Cardiac muscle cell (in vitro differentiated cells and primary cell): ENCODE measurements around the gene GORAB. TPM values are rescaled to one million over a fixed set of nuclear protein-coding genes. Genes with fewer than 3 reads are reported as not detected.

Source experiments
- DNase-seq, 2 donors: peaks; one replicate each; pipeline versions ENCODE4 v3.0.0 to v3.0.0-alpha.2; 2010 to 2017; ENCODE audit warnings: low read depth in 1 of 2, low spot score in 1 of 2
- H3K27ac ChIP-seq: fragments of 200-600 bp; sonication (generic); 2 replicates; pipeline ENCODE4 v1.5.1; 2016
- H3K27me3 ChIP-seq: fragments of 200-600 bp; sonication (generic); 2 replicates; pipeline ENCODE4 v1.6.0; 2016; ENCODE audit warnings: control low read depth
- H3K36me3 ChIP-seq: fragments of 200-600 bp; sonication (generic); 2 replicates; pipeline ENCODE4 v1.5.1; 2016; ENCODE audit warnings: control low read depth
- H3K4me1 ChIP-seq: fragments of 200-600 bp; sonication (generic); 2 replicates; pipeline ENCODE4 v1.8.1; 2017; ENCODE audit warnings: low read depth, mild to moderate bottlenecking, mixed run types
- H3K4me3 ChIP-seq: fragments of 200-600 bp; sonication (generic); 2 replicates; pipeline ENCODE4 v1.5.1; 2016; ENCODE audit warnings: mild to moderate bottlenecking
- H3K9me3 ChIP-seq: fragments of 200-600 bp; sonication (generic); 2 replicates; pipeline ENCODE4 v1.5.1; 2017; ENCODE audit warnings: low read depth, mild to moderate bottlenecking, control low read depth
- polyA plus RNA-seq: library from polyadenylated mRNA; unstranded; fragments of >200 nt; fragmentation: Nextera tagmentation; extraction: Ambion mirVana; gene quantifications from 2 replicates; pipeline ENCODE4 v1.2.1, GENCODE V29; 2016
- total RNA-seq: library from RNA; depleted of rRNA; stranded (reverse); fragments of >200 nt; gene quantifications from 2 replicates; pipeline ENCODE4 v1.2.3, GENCODE V29; 2016
- TF ChIP-seq, protein P1 (sequence below): IDR thresholded peaks from 2 replicates; pipeline ENCODE4 v1.5.1; 2012; ENCODE audit warnings: low read depth, mild to moderate bottlenecking, low read length

GORAB gene
- total and polyA plus RNA-seq, 2 experiments from 2014 or later: 8.5 to 10.1 TPM

DNA sequence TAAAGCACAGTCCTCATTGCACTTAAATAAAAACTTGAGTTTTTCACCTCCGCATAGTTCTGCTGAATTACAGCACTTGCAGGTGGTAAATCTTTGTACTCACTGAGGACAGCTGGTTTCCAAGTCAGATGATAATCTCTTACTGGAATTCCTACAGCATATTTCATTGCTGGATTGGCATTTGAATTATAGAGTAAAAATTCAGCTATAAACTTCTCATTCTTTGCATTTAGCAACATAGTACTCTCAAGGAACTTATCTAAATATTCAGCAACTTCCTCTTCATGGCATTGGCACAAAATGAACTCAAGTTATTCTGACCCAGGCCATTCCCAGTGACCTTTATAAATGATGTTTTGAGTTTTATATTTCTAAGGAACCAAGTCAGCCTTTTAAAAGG, 23.4 kb downstream of the GORAB start:
- no peaks in the 10 kb centered on the region for H3K27me3 ChIP-seq
- H3K36me3 ChIP-seq: peaks cover 13% of the 10 kb centered on the region
- peak in 1 of 2 donors; percentile 18 for DNase-seq
- TF ChIP-seq, protein P1, sequence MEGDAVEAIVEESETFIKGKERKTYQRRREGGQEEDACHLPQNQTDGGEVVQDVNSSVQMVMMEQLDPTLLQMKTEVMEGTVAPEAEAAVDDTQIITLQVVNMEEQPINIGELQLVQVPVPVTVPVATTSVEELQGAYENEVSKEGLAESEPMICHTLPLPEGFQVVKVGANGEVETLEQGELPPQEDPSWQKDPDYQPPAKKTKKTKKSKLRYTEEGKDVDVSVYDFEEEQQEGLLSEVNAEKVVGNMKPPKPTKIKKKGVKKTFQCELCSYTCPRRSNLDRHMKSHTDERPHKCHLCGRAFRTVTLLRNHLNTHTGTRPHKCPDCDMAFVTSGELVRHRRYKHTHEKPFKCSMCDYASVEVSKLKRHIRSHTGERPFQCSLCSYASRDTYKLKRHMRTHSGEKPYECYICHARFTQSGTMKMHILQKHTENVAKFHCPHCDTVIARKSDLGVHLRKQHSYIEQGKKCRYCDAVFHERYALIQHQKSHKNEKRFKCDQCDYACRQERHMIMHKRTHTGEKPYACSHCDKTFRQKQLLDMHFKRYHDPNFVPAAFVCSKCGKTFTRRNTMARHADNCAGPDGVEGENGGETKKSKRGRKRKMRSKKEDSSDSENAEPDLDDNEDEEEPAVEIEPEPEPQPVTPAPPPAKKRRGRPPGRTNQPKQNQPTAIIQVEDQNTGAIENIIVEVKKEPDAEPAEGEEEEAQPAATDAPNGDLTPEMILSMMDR: no peak
- no peaks in the 10 kb centered on the region for H3K4me1 ChIP-seq
- H3K9me3 ChIP-seq: no peaks in the 10 kb centered on the region
- H3K27ac ChIP-seq: no peak overlapping the region
- no peak overlapping the region for H3K4me3 ChIP-seq

DNA sequence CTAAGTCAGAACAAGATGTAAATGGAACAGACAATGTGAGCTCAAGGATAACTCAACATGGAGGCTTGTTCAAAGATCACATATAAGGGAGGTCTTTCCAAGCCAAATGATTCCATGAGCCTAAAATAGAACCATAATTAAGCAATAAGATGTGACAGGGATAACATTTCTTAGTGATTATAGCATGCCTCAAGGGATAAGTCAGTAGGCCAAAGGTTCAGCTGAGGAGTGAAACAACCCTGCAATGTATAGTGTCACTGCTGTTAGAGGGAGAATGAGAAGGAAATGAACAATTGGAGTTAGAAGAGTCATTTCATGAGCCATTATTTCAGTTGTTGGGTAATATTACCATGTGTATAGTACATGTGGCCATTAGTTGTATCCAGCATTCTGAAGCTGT, 25.0 kb downstream of the GORAB start:
- TF ChIP-seq, protein P1: no peak
- peak in 1 of 2 donors; percentile 57 for DNase-seq
- no peaks in the 10 kb centered on the region for H3K4me1 ChIP-seq

DNA sequence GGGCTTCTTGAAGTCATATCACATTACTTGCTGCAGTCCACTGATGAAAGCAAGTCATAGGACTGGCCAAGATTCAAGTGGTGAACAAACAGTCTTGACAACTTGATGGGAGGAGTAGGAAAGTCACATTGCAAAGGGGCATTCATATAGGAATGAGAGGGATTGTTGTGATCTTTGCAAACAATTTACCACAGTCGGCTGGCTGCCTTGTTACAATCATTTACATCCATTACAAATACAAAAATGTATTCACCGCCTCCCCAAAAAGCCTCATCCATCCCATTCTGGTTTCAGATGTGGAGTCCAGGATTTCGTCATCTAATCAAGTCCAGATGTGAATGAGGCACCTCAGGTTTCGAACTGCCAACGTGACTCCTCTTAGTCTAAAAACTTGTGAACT, 26.8 kb downstream of the GORAB start:
- TF ChIP-seq, protein P1: no peak
- no peaks in the 10 kb centered on the region for H3K36me3 ChIP-seq
- no peaks in the 10 kb centered on the region for H3K27me3 ChIP-seq
- H3K27ac ChIP-seq: no peak overlapping the region
- no peak overlapping the region for H3K4me3 ChIP-seq
- H3K9me3 ChIP-seq: no peaks in the 10 kb centered on the region
- no peaks in the 10 kb centered on the region for H3K4me1 ChIP-seq
- DNase-seq: no peak

More for the DNA sequence above, 25.0 kb downstream of the GORAB start:
- Histone ChIP-seq H3K4me3 (no peak overlapping the region), H3K27me3 (no peaks in the 10 kb centered on the region), H3K27ac (no peak overlapping the region), H3K9me3 (no peaks in the 10 kb centered on the region), H3K36me3 (peaks cover 11% of the 10 kb centered on the region)

DNA sequence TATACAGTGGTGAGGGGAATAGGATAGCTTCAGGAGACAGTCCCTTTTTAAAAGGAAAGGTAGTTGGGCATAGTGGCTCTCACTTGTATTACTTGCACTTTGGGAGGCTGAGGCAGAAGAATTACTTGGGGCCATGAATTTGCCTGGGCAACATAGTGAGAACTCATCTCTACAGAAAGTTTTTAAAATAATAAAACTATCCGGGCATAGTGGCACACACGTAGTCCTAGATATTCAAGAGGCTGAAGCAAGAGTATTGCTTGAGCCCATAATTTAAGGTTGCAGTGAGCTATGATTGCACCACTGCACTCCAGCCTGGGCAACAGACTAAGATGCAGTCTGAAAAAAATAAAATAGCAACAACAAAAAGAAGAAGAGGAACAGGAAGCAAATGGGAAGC, 27.2 kb downstream of the GORAB start:
- H3K9me3 ChIP-seq: no peaks in the 10 kb centered on the region
- no peak overlapping the region for H3K4me3 ChIP-seq
- H3K4me1 ChIP-seq: no peaks in the 10 kb centered on the region
- TF ChIP-seq, protein P1: no peak
- H3K36me3 ChIP-seq: no peaks in the 10 kb centered on the region
- H3K27ac ChIP-seq: no peak overlapping the region
- DNase-seq: no peak
- no peaks in the 10 kb centered on the region for H3K27me3 ChIP-seq

DNA sequence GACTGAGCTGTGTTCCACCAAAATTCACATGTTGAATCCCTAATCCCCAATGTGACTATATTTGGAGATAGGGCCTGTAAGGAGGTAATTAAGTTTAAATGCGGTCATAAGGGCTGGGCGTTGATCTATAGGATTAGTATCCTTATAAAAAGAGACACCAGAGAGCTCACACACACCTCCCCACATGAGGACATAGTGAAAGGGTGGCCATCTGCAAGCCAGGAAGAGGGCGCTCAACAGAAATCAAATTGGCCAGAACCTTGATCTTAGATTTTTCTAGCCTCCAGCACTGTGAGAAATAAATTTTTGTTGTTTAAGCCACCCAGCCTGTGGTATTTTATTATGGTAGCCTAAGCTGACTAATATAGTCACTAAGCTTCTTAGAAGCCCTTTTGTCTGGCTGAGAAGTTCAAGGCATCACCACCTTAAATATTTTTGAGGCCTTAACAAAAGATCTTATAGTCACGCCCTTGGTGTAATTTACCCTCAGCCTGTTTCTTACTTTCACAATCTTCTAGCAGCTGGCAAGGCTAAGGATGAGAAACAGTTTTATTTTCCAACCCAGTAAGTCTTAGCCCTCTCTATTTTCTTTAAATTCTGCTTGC, 28.8 kb downstream of the GORAB start:
- H3K27ac ChIP-seq: no peak overlapping the region
- H3K9me3 ChIP-seq: no peaks in the 10 kb centered on the region
- H3K4me3 ChIP-seq: no peak overlapping the region
- no peaks in the 10 kb centered on the region for H3K36me3 ChIP-seq
- H3K4me1 ChIP-seq: no peaks in the 10 kb centered on the region
- no peaks in the 10 kb centered on the region for H3K27me3 ChIP-seq
- no peak for DNase-seq
- TF ChIP-seq, protein P1: no peak
